NCI-H524 (cell line): Measurements from ENCODE around the gene GFPT2.

ENCODE experiments used
- DNase-seq, 2 experiments: peaks; one replicate each; lab custom pipeline; 2025; lab: John Stamatoyannopoulos, UW

The GFPT2 gene

DNA sequence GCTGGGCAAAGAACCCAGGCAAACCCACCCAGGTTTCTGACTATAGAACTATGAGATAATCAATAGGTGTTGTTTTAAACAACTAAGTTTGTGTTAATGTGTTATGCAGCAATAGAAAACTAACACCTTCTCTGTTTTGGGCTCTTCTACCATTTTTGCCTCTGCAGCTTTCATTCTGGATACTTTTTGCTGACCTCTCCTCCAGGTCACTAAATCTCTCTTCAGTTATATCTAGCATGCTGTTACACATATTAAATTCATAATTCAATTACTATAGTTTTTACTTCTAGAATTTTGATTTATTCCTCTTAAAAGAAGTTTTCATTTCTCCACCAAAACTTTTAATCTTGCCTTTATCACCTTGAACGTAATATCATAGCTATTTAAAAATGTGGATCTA lies 78.4 kb downstream of the GFPT2 start:
- no peak for DNase-seq

DNA sequence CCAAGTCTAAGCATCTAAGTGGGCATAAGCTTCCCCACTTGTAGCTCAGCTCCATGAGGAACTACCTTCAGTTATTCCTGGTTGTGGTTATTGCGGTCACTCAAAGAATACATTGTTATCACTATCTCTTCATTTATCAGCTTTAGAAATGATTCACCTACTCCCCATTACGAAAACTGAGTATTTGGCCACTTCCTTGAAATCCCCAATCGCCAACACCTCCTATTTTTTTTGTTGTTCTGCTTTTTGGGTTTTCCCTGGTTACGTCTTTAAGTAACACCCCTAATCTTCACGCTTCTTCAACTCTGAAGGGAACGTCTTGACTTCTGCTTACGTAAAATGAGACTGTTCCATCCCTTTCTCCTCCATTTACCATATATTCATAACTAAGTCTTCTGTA lies 81.9 kb downstream of the GFPT2 start:
- no peak for DNase-seq

DNA sequence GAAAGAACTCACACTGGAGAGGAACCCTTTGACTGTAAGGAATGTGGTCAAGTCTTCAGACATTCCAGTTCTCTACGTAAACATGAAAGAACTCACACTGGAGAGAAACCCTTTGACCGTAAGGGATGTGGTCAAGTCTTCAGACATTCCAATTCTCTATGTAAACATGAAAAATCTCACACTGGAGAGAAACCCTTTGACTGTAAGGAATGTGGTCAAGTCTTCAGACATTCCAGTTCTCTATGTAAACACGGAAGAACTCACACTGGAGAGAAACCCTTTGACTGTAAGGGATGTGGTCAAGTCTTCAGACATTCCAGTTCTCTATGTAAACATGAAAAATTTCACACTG lies 93.9 kb downstream of the GFPT2 start:
- DNase-seq: no peak

DNA sequence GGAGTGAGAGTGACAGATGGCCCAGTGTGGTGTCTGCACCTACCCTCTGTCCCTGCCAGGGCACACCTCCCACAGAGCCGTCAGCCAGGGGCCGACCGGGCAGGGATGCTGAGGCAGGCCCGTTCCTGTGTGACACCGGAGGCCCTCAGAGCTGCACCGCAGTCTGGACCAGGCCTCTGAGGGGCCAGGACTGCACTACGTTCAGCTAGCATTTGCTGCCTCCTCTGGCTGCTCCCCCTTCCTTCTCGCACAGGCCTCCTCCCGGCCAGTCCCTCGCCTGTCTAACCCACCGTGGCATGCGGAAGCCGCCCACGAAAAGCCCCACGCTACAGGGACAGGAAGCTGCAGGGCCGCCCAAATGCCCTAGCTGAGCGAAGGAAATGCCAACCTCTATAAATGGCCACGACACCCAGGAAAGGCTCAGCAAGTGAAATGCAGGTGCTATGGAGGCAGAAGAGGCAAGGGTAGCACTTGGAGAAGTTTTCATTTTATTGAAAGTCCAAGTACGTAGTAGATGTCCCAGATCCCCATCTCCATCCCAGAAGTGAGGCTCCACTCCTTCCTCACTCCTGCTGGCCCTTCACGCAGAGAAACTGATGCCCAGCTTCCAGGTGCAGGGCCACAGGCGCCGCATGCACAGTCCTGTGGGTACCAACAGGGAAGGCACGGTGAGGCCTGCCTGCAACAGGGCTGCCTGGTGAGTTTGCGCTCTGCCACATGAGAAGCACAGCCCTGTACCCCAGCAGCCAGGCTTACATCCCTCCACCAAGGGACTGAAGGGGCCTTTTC lies 99.9 kb downstream of the GFPT2 start:
- no peak for DNase-seq

DNA sequence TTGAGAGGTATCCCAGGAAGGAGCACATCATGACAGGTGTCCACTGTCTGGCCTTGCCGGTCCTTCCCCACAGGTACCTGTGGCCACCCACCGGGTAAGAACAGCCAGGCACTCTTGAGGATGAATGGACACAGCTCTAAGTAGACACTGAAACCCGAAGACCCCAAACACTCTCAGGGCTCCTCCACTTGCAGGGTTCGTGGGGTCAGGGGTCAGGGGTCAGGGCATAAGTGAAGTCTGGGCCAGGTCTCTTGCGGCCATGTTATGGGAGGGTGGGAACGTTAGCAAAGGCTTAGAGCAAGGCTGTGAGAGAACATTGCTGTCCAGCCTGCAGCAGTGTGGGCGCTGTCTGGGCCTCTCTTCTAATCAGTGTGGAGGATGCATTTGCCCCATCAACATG lies 101.2 kb downstream of the GFPT2 start:
- DNase-seq: no peak

DNA sequence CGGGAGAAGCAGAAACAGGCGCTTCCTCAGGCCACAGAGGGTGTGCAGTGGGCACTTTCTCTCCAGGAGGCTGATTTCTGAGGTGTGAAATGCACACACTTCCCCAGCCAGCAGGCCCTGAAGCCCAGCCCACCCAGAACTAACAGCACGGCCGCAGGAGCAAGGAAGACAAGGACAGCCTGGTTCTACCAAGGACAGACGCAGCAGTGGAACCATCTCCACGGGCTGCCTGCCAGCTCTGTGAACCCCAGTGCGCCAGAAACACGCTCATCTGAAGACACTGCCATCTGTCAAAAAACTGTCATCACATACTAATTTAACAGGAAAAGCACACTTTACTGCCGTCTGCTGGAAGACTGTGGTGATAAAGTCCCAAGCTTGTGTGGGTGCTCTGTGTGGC lies 102.0 kb downstream of the GFPT2 start:
- no peak for DNase-seq
